Activated CD8-positive, alpha-beta T cell treated with anti-CD3 and anti-CD28 coated beads for 36 hours (primary cell): ENCODE measurements around the gene MAML1. TPM values are rescaled to one million over a fixed set of nuclear protein-coding genes. Genes with fewer than 3 reads are reported as not detected.

Experiments
- ATAC-seq: fragments of 200-7000 bp; cut with Tn5 transposase; one replicate; pipeline ENCODE4 v1.10.0; 2021; ENCODE audit warnings: mild to moderate bottlenecking, moderate library complexity
- CTCF ChIA-PET: fragments of 350-600 bp; sonication (Branson Sonifier 250); formaldehyde crosslinking; loops from one replicate; lab custom pipeline; 2021; ENCODE audit warnings: antibody characterized with exemption; lab: Charles Lee
- POLR2A ChIA-PET: fragments of 350-600 bp; sonication (Branson Sonifier 250); formaldehyde crosslinking; loops from one replicate; lab custom pipeline; 2021; ENCODE audit warnings: antibody characterized with exemption; lab: Charles Lee
- DNase-seq: peaks from one replicate; pipeline ENCODE4 v3.0.0-alpha.2; 2020
- H3K27ac Mint-ChIP-seq: one replicate; pipeline ENCODE4 v1.8.0; 2021; ENCODE audit warnings: mild to moderate bottlenecking, mixed read lengths
- H3K27me3 Mint-ChIP-seq: one replicate; pipeline ENCODE4 v1.8.0; 2021; ENCODE audit warnings: mixed read lengths
- H3K36me3 Mint-ChIP-seq: one replicate; pipeline ENCODE4 v1.8.0; 2021; ENCODE audit warnings: low read depth, mixed read lengths
- H3K4me1 Mint-ChIP-seq: one replicate; pipeline ENCODE4 v1.8.0; 2021; ENCODE audit warnings: low read depth, mixed read lengths
- H3K4me3 Mint-ChIP-seq: one replicate; pipeline ENCODE4 v1.8.0; 2021; ENCODE audit warnings: mild to moderate bottlenecking, moderate library complexity, mixed read lengths
- H3K9me3 Mint-ChIP-seq: one replicate; pipeline ENCODE4 v1.8.0; 2021; ENCODE audit warnings: mixed read lengths
- intact Hi-C: fragments of 100-400 bp; cut with micrococcal nuclease; formaldehyde crosslinking; loops from one replicate; pipeline ENCODE4 v1.10.0; 2022
- total RNA-seq, 2 experiments: library from RNA; stranded (reverse); gene quantifications; one replicate each; pipeline ENCODE4 v1.2.3, GENCODE V29; 2021
- TF ChIP-seq, protein P1 (sequence below): fragments of 200-600 bp; IDR thresholded peaks from one replicate; pipeline ENCODE4 v1.8.0; 2022; ENCODE audit warnings: antibody characterized with exemption, mild to moderate bottlenecking

The MAML1 gene
- total RNA-seq, 2 experiments from 2014 or later, result 26.1 to 26.6 TPM

DNA sequence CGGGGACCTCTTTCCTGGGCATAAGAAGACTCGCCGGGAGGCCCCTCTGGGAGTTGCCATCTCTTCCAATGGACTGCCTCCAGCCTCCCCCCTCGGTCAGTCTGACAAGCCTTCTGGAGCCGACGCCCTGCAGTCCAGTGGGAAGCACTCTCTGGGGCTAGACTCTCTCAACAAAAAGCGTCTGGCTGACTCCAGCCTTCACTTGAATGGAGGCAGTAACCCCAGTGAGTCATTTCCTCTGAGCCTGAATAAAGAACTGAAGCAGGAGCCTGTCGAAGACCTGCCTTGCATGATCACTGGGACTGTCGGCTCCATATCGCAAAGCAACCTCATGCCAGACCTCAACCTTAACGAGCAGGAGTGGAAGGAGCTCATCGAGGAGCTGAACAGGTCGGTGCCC lies 32.8 kb downstream of the MAML1 start:
- no peak overlapping the region for H3K27ac Mint-ChIP-seq
- ATAC-seq, result no peak
- POLR2A ChIA-PET, result no interaction called here
- H3K36me3 Mint-ChIP-seq, result peaks cover 28% of the 10 kb centered on the region
- DNase-seq, result no peak
- intact Hi-C loops, result no loop called here
- H3K27me3 Mint-ChIP-seq, result no peaks in the 10 kb centered on the region
- H3K4me3 Mint-ChIP-seq, result no peak overlapping the region
- peaks cover 41% of the 10 kb centered on the region for H3K4me1 Mint-ChIP-seq
- CTCF ChIA-PET, result no interaction called here
- no peaks in the 10 kb centered on the region for H3K9me3 Mint-ChIP-seq
- TF ChIP-seq, protein P1, sequence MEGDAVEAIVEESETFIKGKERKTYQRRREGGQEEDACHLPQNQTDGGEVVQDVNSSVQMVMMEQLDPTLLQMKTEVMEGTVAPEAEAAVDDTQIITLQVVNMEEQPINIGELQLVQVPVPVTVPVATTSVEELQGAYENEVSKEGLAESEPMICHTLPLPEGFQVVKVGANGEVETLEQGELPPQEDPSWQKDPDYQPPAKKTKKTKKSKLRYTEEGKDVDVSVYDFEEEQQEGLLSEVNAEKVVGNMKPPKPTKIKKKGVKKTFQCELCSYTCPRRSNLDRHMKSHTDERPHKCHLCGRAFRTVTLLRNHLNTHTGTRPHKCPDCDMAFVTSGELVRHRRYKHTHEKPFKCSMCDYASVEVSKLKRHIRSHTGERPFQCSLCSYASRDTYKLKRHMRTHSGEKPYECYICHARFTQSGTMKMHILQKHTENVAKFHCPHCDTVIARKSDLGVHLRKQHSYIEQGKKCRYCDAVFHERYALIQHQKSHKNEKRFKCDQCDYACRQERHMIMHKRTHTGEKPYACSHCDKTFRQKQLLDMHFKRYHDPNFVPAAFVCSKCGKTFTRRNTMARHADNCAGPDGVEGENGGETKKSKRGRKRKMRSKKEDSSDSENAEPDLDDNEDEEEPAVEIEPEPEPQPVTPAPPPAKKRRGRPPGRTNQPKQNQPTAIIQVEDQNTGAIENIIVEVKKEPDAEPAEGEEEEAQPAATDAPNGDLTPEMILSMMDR, result no peak

DNA sequence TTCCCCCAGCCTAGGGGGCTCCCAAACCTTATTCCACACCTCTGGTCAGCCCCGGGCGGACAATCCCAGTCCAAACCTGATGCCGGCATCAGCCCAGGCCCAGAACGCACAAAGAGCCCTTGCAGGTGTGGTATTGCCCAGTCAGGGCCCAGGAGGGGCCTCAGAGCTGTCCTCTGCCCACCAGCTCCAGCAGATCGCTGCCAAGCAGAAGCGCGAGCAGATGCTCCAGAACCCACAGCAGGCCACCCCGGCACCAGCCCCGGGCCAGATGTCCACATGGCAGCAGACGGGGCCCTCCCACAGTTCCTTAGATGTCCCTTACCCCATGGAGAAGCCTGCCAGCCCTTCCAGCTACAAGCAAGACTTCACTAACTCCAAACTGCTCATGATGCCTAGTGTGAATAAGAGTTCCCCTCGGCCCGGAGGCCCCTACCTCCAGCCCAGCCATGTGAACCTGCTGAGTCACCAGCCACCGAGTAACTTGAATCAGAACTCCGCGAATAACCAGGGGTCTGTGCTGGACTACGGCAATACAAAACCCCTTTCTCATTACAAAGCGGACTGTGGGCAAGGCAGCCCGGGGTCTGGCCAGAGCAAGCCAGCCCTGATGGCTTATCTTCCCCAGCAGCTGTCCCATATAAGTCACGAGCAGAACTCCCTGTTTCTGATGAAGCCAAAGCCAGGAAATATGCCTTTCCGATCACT lies 33.6 kb downstream of the MAML1 start:
- Mint-ChIP-seq H3K27ac (no peak overlapping the region), H3K4me1 (peaks cover 39% of the 10 kb centered on the region), H3K36me3 (peaks cover 35% of the 10 kb centered on the region), H3K27me3 (no peaks in the 10 kb centered on the region), H3K4me3 (no peak overlapping the region), H3K9me3 (no peaks in the 10 kb centered on the region)
- CTCF ChIA-PET, result interaction anchor here (0.7 to 1.1 kb wide), 2 partner anchors 17 to 36 kb away, joined by 3 read pairs; no protein-coding TSS in a partner anchor
- TF ChIP-seq, protein P1, result no peak
- DNase-seq, result no peak
- intact Hi-C loops, result no loop called here
- ATAC-seq, result no peak
- POLR2A ChIA-PET, result interaction anchor here (0.9 kb wide), 1 partner anchor 36 kb away, joined by 3 read pairs; no protein-coding TSS in a partner anchor

DNA sequence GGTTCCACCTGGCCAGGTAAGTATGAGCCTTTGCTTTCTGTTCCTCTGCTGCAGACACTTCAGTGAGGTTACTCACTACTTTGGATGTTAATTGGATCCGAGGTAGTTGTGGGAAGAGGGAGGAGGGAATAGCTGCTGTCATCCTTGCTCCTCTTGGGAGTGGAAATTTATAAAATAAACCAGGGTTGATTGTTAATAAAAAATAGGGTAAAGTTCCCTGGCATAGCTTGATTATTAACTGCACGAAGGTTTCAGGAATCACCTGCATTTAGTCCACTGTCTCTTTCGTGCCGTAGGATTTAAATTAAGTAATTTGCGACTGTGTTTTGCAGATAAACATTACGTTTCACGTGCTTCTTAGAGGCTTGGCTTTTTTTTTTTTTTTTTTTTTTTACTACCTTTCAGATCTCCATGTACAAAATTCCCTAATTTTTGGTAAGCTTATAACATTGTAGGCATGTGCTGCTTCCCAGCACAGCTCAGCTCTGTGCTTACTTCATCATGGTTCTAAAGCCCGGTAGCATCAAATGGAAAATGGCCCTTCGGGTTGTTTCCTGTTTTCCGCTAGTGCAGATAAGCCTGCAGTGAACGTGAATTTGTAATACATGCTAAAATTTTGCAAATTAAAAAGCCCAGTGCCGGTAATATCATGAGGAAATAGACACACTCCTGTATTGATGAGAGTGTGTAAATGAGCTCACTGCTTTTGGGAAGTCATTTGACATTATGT lies 34.3 kb downstream of the MAML1 start:
- Mint-ChIP-seq H3K27ac (no peak overlapping the region), H3K27me3 (no peaks in the 10 kb centered on the region)
- POLR2A ChIA-PET, result interaction anchor here (0.9 kb wide), 1 partner anchor 35 kb away, joined by 3 read pairs; no protein-coding TSS in a partner anchor

DNA sequence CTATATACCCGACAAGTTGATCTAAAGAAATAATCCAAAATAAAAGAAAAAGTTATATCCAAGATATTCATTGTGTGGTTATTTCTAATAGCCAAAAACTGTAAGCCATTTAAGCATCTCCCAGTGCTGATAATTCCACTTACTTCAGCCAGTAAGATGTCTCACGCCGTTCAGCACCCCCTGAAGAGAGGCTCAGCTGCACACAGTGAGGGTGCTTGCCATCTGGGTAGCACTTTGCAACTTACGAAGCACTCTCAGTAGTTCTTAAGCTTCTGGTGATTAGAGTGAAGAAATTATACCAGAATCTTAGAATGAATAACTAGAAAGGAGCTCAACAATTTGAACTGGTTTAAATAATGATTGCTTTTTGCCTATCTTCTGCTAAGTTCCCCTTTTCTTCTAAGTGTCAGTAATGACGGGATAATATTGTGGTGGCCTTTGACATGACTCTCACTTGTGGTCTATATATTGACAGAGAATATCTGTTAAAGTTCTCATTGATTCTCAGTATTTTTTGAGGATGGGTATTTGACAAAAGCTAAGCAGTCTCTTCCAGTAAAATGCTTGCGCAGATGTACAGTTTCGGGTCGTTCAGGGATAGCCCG lies 35.0 kb downstream of the MAML1 start:
- Mint-ChIP-seq H3K9me3 (no peaks in the 10 kb centered on the region), H3K4me1 (peaks cover 27% of the 10 kb centered on the region), H3K4me3 (no peak overlapping the region), H3K27me3 (no peaks in the 10 kb centered on the region), H3K36me3 (peaks cover 38% of the 10 kb centered on the region), H3K27ac (no peak overlapping the region)
- TF ChIP-seq, protein P1, result no peak
- ATAC-seq (no peak), DNase-seq (no peak)
- intact Hi-C loops, result no loop called here
- POLR2A ChIA-PET, result interaction anchor here (0.9 to 1.2 kb wide), 2 partner anchors 34 to 55 kb away, joined by 3 read pairs; no protein-coding TSS in a partner anchor
- CTCF ChIA-PET, result interaction anchor here (1.0 to 1.6 kb wide), 3 partner anchors 16 to 138 kb away, joined by 3 to 4 read pairs (median 3); no protein-coding TSS in a partner anchor

More for the DNA sequence above, 34.3 kb downstream of the MAML1 start:
- Mint-ChIP-seq H3K36me3 (peaks cover 38% of the 10 kb centered on the region), H3K4me3 (no peak overlapping the region), H3K4me1 (peaks cover 34% of the 10 kb centered on the region), H3K9me3 (no peaks in the 10 kb centered on the region)
- CTCF ChIA-PET, result interaction anchor here (0.6 to 1.6 kb wide), 5 partner anchors 17 to 139 kb away, joined by 3 to 4 read pairs (median 3); no protein-coding TSS in a partner anchor
- TF ChIP-seq, protein P1, result no peak
- ATAC-seq, result no peak
- no peak for DNase-seq
- intact Hi-C loops, result no loop called here
